Measurements from ENCODE around the gene CD3D. TPM values are rescaled to one million over a fixed set of nuclear protein-coding genes. Genes with fewer than 3 reads are reported as not detected.

The CD3D gene
- total RNA-seq, 6 experiments from 2014 or later, result not detected

GRCh38 chr11:118340449-118340848 is 2.1 kb downstream of the CD3D start:
- no peaks in the 10 kb centered on the region for H3K9me3 Mint-ChIP-seq
- no peak for TF ChIP-seq CTCF (IDR thresholded peaks at IDR 0.05)
- DNase-seq, result no peak
- no peak overlapping the region for H3K4me3 Mint-ChIP-seq
- H3K27ac Mint-ChIP-seq, result no peak overlapping the region
- no peaks in the 10 kb centered on the region for H3K36me3 Mint-ChIP-seq (ENCODE audit: low read depth)
- H3K4me1 Mint-ChIP-seq (ENCODE audit: low read depth), result no peaks in the 10 kb centered on the region
- H3K27me3 Mint-ChIP-seq (ENCODE audit: insufficient read depth), result peaks cover 21% of the 10 kb centered on the region

- Mint-ChIP-seq H3K27me3 (ENCODE audit: insufficient read depth) (peaks cover 22% of the 10 kb centered on the region), H3K36me3 (ENCODE audit: low read depth) (no peaks in the 10 kb centered on the region), H3K27ac (no peak overlapping the region), H3K9me3 (no peaks in the 10 kb centered on the region), H3K4me3 (no peak overlapping the region), H3K4me1 (ENCODE audit: low read depth) (no peaks in the 10 kb centered on the region)
- DNase-seq, result no peak
- TF ChIP-seq CTCF (IDR thresholded peaks at IDR 0.05), result no peak
These were observed 3.1 kb downstream of the CD3D start for GRCh38 chr11:118339281-118339961.

GRCh38 chr11:118338637-118339061 is 3.9 kb downstream of the CD3D start:
- Mint-ChIP-seq H3K36me3 (ENCODE audit: low read depth) (no peaks in the 10 kb centered on the region), H3K27me3 (ENCODE audit: insufficient read depth) (peaks cover 22% of the 10 kb centered on the region), H3K4me1 (ENCODE audit: low read depth) (no peaks in the 10 kb centered on the region), H3K27ac (no peak overlapping the region), H3K4me3 (no peak overlapping the region), H3K9me3 (no peaks in the 10 kb centered on the region)
- DNase-seq, result no peak
- TF ChIP-seq CTCF (IDR thresholded peaks at IDR 0.05), result no peak

DNA sequence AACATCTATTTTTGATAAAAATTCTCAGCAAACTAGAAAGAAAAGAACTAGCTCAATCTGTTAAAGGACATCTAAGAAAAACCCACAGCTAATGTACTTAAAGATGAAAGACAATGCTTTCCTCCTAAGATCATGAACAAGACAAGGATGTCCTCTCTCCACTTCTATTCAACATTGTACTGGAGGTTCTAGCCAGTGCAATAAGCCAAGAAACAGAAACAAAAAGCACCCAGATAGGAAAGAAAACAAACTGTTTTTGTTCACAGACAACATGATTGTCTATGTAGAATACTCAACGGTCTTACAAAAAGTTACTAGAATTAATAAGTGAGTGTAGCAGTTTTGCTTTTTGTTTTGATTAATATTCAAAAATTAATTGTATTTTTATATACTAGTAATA is 7.8 kb downstream of the CD3D start:
- Mint-ChIP-seq H3K27ac (no peak overlapping the region), H3K36me3 (ENCODE audit: low read depth) (no peaks in the 10 kb centered on the region), H3K27me3 (ENCODE audit: insufficient read depth) (peaks cover 16% of the 10 kb centered on the region), H3K4me1 (ENCODE audit: low read depth) (no peaks in the 10 kb centered on the region), H3K9me3 (no peaks in the 10 kb centered on the region), H3K4me3 (no peak overlapping the region)
- DNase-seq, result no peak
- TF ChIP-seq CTCF (IDR thresholded peaks at IDR 0.05), result no peak

DNA sequence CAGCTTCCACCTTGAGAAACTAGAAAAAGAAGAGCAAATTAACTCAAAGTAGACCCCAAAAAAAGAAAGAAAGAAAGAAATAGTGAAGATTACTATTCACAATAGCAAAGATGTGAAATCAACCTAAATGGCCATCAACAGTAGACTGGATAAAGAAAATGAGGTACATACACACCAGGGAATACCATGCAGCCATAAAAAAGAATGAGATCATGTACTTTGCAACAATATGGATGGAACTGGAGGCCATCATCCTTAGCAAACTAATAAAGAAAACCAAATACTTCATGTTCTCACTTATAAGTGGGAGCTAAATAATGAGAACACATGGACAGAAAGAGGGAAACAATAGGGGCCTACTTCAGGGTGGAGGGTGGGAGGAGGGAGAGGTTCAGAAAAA is 13.8 kb downstream of the CD3D start:
- Mint-ChIP-seq H3K9me3 (no peaks in the 10 kb centered on the region), H3K27ac (no peak overlapping the region), H3K36me3 (ENCODE audit: low read depth) (no peaks in the 10 kb centered on the region), H3K4me1 (ENCODE audit: low read depth) (no peaks in the 10 kb centered on the region), H3K27me3 (ENCODE audit: insufficient read depth) (peaks cover 3% of the 10 kb centered on the region), H3K4me3 (no peak overlapping the region)
- no peak for TF ChIP-seq CTCF (IDR thresholded peaks at IDR 0.05)
- no peak for DNase-seq

Data from HFFc6 (cell line).